ENCODE data around the gene MAP6.

Gene MAP6

GRCh38 chr11:75558939-75559843, 109.6 kb downstream of the MAP6 start:
- no peak for TF ChIP-seq CTCF (IDR thresholded peaks at IDR 0.05; ENCODE audit: low read depth, low read length)
- peak overlapping the region; percentile 47 for H3K4me3 ChIP-seq (ENCODE audit: low read depth, low read length)

- peak overlapping the region; percentile 47 for H3K4me3 ChIP-seq (ENCODE audit: low read depth, low read length)
- no peak for TF ChIP-seq CTCF (IDR thresholded peaks at IDR 0.05; ENCODE audit: low read depth, low read length)
These were observed 111.0 kb downstream of the MAP6 start for GRCh38 chr11:75557666-75558494.

- no peak overlapping the region for H3K4me3 ChIP-seq (ENCODE audit: low read depth, low read length)
- no peak for TF ChIP-seq CTCF (IDR thresholded peaks at IDR 0.05; ENCODE audit: low read depth, low read length)
These were observed 112.6 kb downstream of the MAP6 start for GRCh38 chr11:75556275-75556674.

- no peak for TF ChIP-seq CTCF (IDR thresholded peaks at IDR 0.05; ENCODE audit: low read depth, low read length)
- H3K4me3 ChIP-seq (ENCODE audit: low read depth, low read length), result peak overlapping the region; percentile 32; the same call in 1 of the 2 replicates
These were observed 113.6 kb downstream of the MAP6 start for GRCh38 chr11:75555079-75555811.

GRCh38 chr11:75554258-75555022, 114.4 kb downstream of the MAP6 start:
- no peak for TF ChIP-seq CTCF (IDR thresholded peaks at IDR 0.05; ENCODE audit: low read depth, low read length)
- H3K4me3 ChIP-seq (ENCODE audit: low read depth, low read length), result peak overlapping the region; percentile 32

GRCh38 chr11:75553889-75554257, 115.0 kb downstream of the MAP6 start:
- H3K4me3 ChIP-seq (ENCODE audit: low read depth, low read length), result no peak overlapping the region
- no peak for TF ChIP-seq CTCF (IDR thresholded peaks at IDR 0.05; ENCODE audit: low read depth, low read length)
